Kidney epithelial cell (primary cell): ENCODE data around the gene CLIC6. TPM values are rescaled to one million over a fixed set of nuclear protein-coding genes. Genes with fewer than 3 reads are reported as not detected.

ENCODE experiments used
- DNase-seq: peaks from one replicate; pipeline ENCODE4 v3.0.0-alpha.2; 2010; ENCODE audit warnings: low read depth
- H3K27me3 ChIP-seq: 2 replicates; pipeline ENCODE4 v1.6.0; 2011; ENCODE audit warnings: low read length; ENCODE audit not compliant: control insufficient read depth, insufficient read depth
- H3K36me3 ChIP-seq: 2 replicates; pipeline ENCODE4 v1.5.1; 2011; ENCODE audit warnings: low read length; ENCODE audit not compliant: control insufficient read depth, insufficient read depth
- H3K4me3 ChIP-seq: 2 replicates; pipeline ENCODE4 v1.5.1; 2011; ENCODE audit warnings: low read depth, mild to moderate bottlenecking, control low read depth, low read length
- CTCF ChIP-seq: IDR thresholded peaks from 2 replicates; pipeline ENCODE4 v1.5.1; 2011; ENCODE audit warnings: mild to moderate bottlenecking, moderate library complexity, low read length, control low read depth, inconsistent platforms; ENCODE audit not compliant: insufficient read depth, poor library complexity, severe bottlenecking
- total RNA-seq: library from RNA; depleted of rRNA; stranded (reverse); fragments of >200 nt; gene quantifications from 2 replicates; pipeline ENCODE4 v1.2.3, GENCODE V29; 2015

The CLIC6 gene
- total RNA-seq, 1 donor from 2014 or later: 8.0 TPM

GRCh38 chr21:34743831-34744230 lies 75.0 kb downstream of the CLIC6 start:
- TF ChIP-seq CTCF: no peak
- no peaks in the 10 kb centered on the region for H3K27me3 ChIP-seq
- no peaks in the 10 kb centered on the region for H3K36me3 ChIP-seq
- no peak for DNase-seq
- H3K4me3 ChIP-seq: no peak overlapping the region

GRCh38 chr21:34744801-34745200 lies 76.0 kb downstream of the CLIC6 start:
- Histone ChIP-seq H3K4me3 (no peak overlapping the region), H3K27me3 (no peaks in the 10 kb centered on the region), H3K36me3 (no peaks in the 10 kb centered on the region)
- DNase-seq: no peak
- no peak for TF ChIP-seq CTCF

- Histone ChIP-seq H3K4me3 (no peak overlapping the region), H3K27me3 (no peaks in the 10 kb centered on the region), H3K36me3 (no peaks in the 10 kb centered on the region)
- peak; percentile 89 for TF ChIP-seq CTCF
- DNase-seq: peak; percentile 50
These were observed 76.9 kb downstream of the CLIC6 start for GRCh38 chr21:34745557-34746255.

- no peak for TF ChIP-seq CTCF
- Histone ChIP-seq H3K27me3 (no peaks in the 10 kb centered on the region), H3K4me3 (no peak overlapping the region), H3K36me3 (no peaks in the 10 kb centered on the region)
- DNase-seq: no peak
These were observed 80.1 kb downstream of the CLIC6 start for GRCh38 chr21:34748862-34749261.

- DNase-seq: no peak
- no peaks in the 10 kb centered on the region for H3K27me3 ChIP-seq
- H3K36me3 ChIP-seq: no peaks in the 10 kb centered on the region
- no peak for TF ChIP-seq CTCF
- H3K4me3 ChIP-seq: no peak overlapping the region
These were observed 86.2 kb downstream of the CLIC6 start for GRCh38 chr21:34754690-34755647.
